Large intestine (tissue), 3 donors: ENCODE measurements around the gene FGF1. TPM values are rescaled to one million over a fixed set of nuclear protein-coding genes. Genes with fewer than 3 reads are reported as not detected.

Experiments
- DNase-seq, 2 donors: peaks; one replicate each; pipeline versions ENCODE4 v3.0.0 to v3.0.0-alpha.2; 2013
- H3K27ac ChIP-seq: one replicate; pipeline ENCODE4 v1.5.1; 2013; ENCODE audit warnings: low read length
- H3K27me3 ChIP-seq: 2 replicates; pipeline ENCODE4 v1.6.1; 2013; ENCODE audit warnings: low read length; ENCODE audit not compliant: control insufficient read depth, insufficient read depth
- H3K36me3 ChIP-seq: 2 replicates; pipeline ENCODE4 v1.6.1; 2013; ENCODE audit warnings: low read length; ENCODE audit not compliant: control insufficient read depth, insufficient read depth
- H3K4me1 ChIP-seq: one replicate; pipeline ENCODE4 v1.6.1; 2013; ENCODE audit warnings: low read length; ENCODE audit not compliant: control insufficient read depth, insufficient read depth
- H3K4me3 ChIP-seq: one replicate; pipeline ENCODE4 v1.5.1; 2013; ENCODE audit warnings: low read length
- H3K9me3 ChIP-seq: one replicate; pipeline ENCODE4 v1.6.1; 2013; ENCODE audit warnings: mild to moderate bottlenecking, low read depth, low read length, moderate library complexity; ENCODE audit not compliant: control insufficient read depth
- WGBS: methylation state at CpG from one replicate; pipeline ENCODE4 v1.1.5; 2013; ENCODE audit warnings: low lambda C conversion rate; ENCODE audit not compliant: insufficient coverage; 5-methylcytosine and 5-hydroxymethylcytosine counted together
- polyA plus RNA-seq: library from polyadenylated mRNA; unstranded; fragments of 120-200 nt; gene quantifications from one replicate; pipeline ENCODE4 v1.2.1, GENCODE V29; 2013

FGF1 gene
- polyA plus RNA-seq, 1 donor: 9.7 TPM

GRCh38 chr5:142545650-142546322 is 140.1 kb downstream of the FGF1 start:
- Histone ChIP-seq H3K9me3 (no peaks in the 10 kb centered on the region), H3K4me3 (no peak overlapping the region), H3K4me1 (peaks cover 7% of the 10 kb centered on the region), H3K36me3 (no peaks in the 10 kb centered on the region), H3K27me3 (no peaks in the 10 kb centered on the region), H3K27ac (no peak overlapping the region)
- WGBS: no CpG with 5 or more reads among the region's 3 CpGs
- DNase-seq: no peak

- Histone ChIP-seq H3K9me3 (no peaks in the 10 kb centered on the region), H3K4me1 (peaks cover 7% of the 10 kb centered on the region), H3K36me3 (no peaks in the 10 kb centered on the region), H3K27me3 (no peaks in the 10 kb centered on the region), H3K4me3 (no peak overlapping the region), H3K27ac (no peak overlapping the region)
- WGBS: no CpG with 5 or more reads among the region's 3 CpGs
- no peak for DNase-seq
These were observed 140.8 kb downstream of the FGF1 start for GRCh38 chr5:142544946-142545649.

- no peak overlapping the region for H3K27ac ChIP-seq
- WGBS: 36% methylated on average over 1 of the region's 8 CpGs
- no peak for DNase-seq
- H3K4me3 ChIP-seq: no peak overlapping the region
- no peaks in the 10 kb centered on the region for H3K36me3 ChIP-seq
- H3K4me1 ChIP-seq: peaks cover 7% of the 10 kb centered on the region
- no peaks in the 10 kb centered on the region for H3K27me3 ChIP-seq
- H3K9me3 ChIP-seq: no peaks in the 10 kb centered on the region
These were observed 141.7 kb downstream of the FGF1 start for GRCh38 chr5:142544071-142544753.

- no peak overlapping the region for H3K27ac ChIP-seq
- H3K36me3 ChIP-seq: no peaks in the 10 kb centered on the region
- no peaks in the 10 kb centered on the region for H3K27me3 ChIP-seq
- H3K4me1 ChIP-seq: peaks cover 7% of the 10 kb centered on the region
- no peaks in the 10 kb centered on the region for H3K9me3 ChIP-seq
- no peak for DNase-seq
- WGBS: no CpG with 5 or more reads among the region's 3 CpGs
- H3K4me3 ChIP-seq: no peak overlapping the region
These were observed 143.0 kb downstream of the FGF1 start for GRCh38 chr5:142542906-142543305.

Other genes with a start within 250 kb of the FGF1 start
- 31.8 TPM for gene ARHGAP26, start 84.3 kb upstream of the FGF1 start, polyA plus RNA-seq